Keratinocyte (primary cell): ENCODE data around the gene CD74. TPM values are rescaled to one million over a fixed set of nuclear protein-coding genes. Genes with fewer than 3 reads are reported as not detected.

Experiments
- DNase-seq: peaks from one replicate; pipeline ENCODE4 v3.0.0-alpha.2; 2011; ENCODE audit warnings: low read depth, missing footprints, low spot score
- FAIRE-seq: peaks from 2 replicates; lab custom pipeline; 2011; peaks lifted over from hg19 to GRCh38; lab: Jason Lieb, UNC
- H2AFZ ChIP-seq: 2 replicates; pipeline ENCODE4 v1.6.0; 2012; ENCODE audit warnings: low read length, control low read depth, inconsistent platforms; ENCODE audit not compliant: control insufficient read depth
- H3K27ac ChIP-seq: 2 replicates; pipeline ENCODE4 v1.5.1; 2011; ENCODE audit warnings: low read length; ENCODE audit not compliant: control insufficient read depth, insufficient read depth
- H3K27me3 ChIP-seq: 3 replicates; pipeline ENCODE4 v1.6.0; 2011; ENCODE audit warnings: low read length; ENCODE audit not compliant: control insufficient read depth, insufficient read depth; ENCODE audit errors: extremely low read depth
- H3K36me3 ChIP-seq, 2 experiments: 2 replicates in 1 of 2; 3 replicates in 1 of 2; pipeline ENCODE4 v1.5.1; 2011; ENCODE audit warnings: low read length in 2 of 2, mild to moderate bottlenecking in 1 of 2; ENCODE audit not compliant: control insufficient read depth in 2 of 2, insufficient read depth in 2 of 2; ENCODE audit errors: extremely low read depth in 1 of 2
- H3K4me1 ChIP-seq: 3 replicates; pipeline ENCODE4 v1.5.1; 2011; ENCODE audit warnings: low read length; ENCODE audit not compliant: control insufficient read depth, insufficient read depth; ENCODE audit errors: extremely low read depth
- H3K4me2 ChIP-seq: 3 replicates; pipeline ENCODE4 v1.6.0; 2011; ENCODE audit warnings: low read depth, low read length; ENCODE audit not compliant: control insufficient read depth, insufficient read depth; ENCODE audit errors: extremely low read depth
- H3K4me3 ChIP-seq, 3 experiments: fragments of 200-600 bp in 1 of 3; sonication (generic) in 1 of 3; 2 replicates in 2 of 3; 3 replicates in 1 of 3; pipeline ENCODE4 v1.5.1; 2011 to 2016; ENCODE audit warnings: low read length in 3 of 3, mild to moderate bottlenecking in 3 of 3, control low read depth in 2 of 3, inconsistent platforms in 1 of 3, low read depth in 1 of 3, mixed read lengths in 1 of 3, mixed run types in 1 of 3, moderate library complexity in 1 of 3; ENCODE audit not compliant: control insufficient read depth in 2 of 3, insufficient read depth in 2 of 3; ENCODE audit errors: extremely low read depth in 1 of 3
- H3K79me2 ChIP-seq: 2 replicates; pipeline ENCODE4 v1.6.0; 2012; ENCODE audit warnings: low read length; ENCODE audit not compliant: control insufficient read depth, insufficient read depth
- H3K9ac ChIP-seq: 3 replicates; pipeline ENCODE4 v1.6.0; 2011; ENCODE audit warnings: low read length; ENCODE audit not compliant: control insufficient read depth, insufficient read depth; ENCODE audit errors: extremely low read depth
- H3K9me1 ChIP-seq: 3 replicates; pipeline ENCODE4 v1.6.0; 2011; ENCODE audit warnings: low read length; ENCODE audit not compliant: control insufficient read depth, insufficient read depth; ENCODE audit errors: extremely low read depth
- H3K9me3 ChIP-seq: 2 replicates; pipeline ENCODE4 v1.5.1; 2012; ENCODE audit warnings: low read depth, low read length; ENCODE audit not compliant: control insufficient read depth
- H4K20me1 ChIP-seq: 3 replicates; pipeline ENCODE4 v1.6.0; 2011; ENCODE audit warnings: low read length; ENCODE audit not compliant: control insufficient read depth, insufficient read depth; ENCODE audit errors: extremely low read depth
- CTCF ChIP-seq, 3 experiments: IDR thresholded peaks in 1 of 3; conservative IDR thresholded peaks in 1 of 3; optimal IDR thresholded peaks in 1 of 3; 2 replicates in 2 of 3; 3 replicates in 1 of 3; pipeline versions ENCODE3 to v1.5.1; 2011; ENCODE audit warnings: low read length in 3 of 3, mild to moderate bottlenecking in 3 of 3, moderate library complexity in 2 of 3, control low read depth in 1 of 3, inconsistent platforms in 1 of 3; ENCODE audit not compliant: insufficient read depth in 2 of 3; ENCODE audit errors: extremely low read depth in 1 of 3
- EZH2 ChIP-seq: IDR thresholded peaks from one replicate; pipeline ENCODE4 v1.6.1; 2012; ENCODE audit warnings: inconsistent platforms, mild to moderate bottlenecking, low read length, moderate library complexity
- dilution Hi-C: fragments of 300-500 bp; cut with MboI; formaldehyde crosslinking; loops from one replicate; pipeline ENCODE4 v1.7.0; 2020; ENCODE audit warnings: low sequenced_read_pairs; ENCODE audit not compliant: extremely low pct_ligation_motif_present
- polyA plus RNA-seq, 5 experiments: library from polyadenylated mRNA; depleted of rRNA in 3 of 5; stranded (reverse) in 3 of 5; stranded (forward) in 1 of 5; unstranded in 1 of 5; fragments of >200 nt; gene quantifications; 1 replicate in 1 of 5; 2 replicates in 3 of 5; 3 replicates in 1 of 5; pipeline versions ENCODE4 v1.2.1 to v1.2.3, GENCODE V29; 2011 to 2012; ENCODE audit warnings: missing spikeins in 2 of 5, low read depth in 1 of 5, low replicate concordance in 1 of 5

The CD74 gene
- polyA plus RNA-seq, 1 donor (not counting 4 experiments of a cell fraction or from before 2014, with no cell fraction given) = 0.71 TPM

- Histone ChIP-seq H3K9me1 (no peaks in the 10 kb centered on the region), H3K27me3 (no peaks in the 10 kb centered on the region), H3K4me3 (no peak overlapping the region), H3K79me2 (no peaks in the 10 kb centered on the region), H3K4me1 (no peaks in the 10 kb centered on the region), H3K36me3 (peaks cover 37 to 63% of the 10 kb centered on the region in 2 experiments), H3K9ac (no peak overlapping the region), H4K20me1 (no peaks in the 10 kb centered on the region), H2AFZ (no peak overlapping the region), H3K9me3 (no peaks in the 10 kb centered on the region), H3K27ac (no peak overlapping the region), H3K4me2 (no peak overlapping the region)
- dilution Hi-C loops = no loop called here
- no peak for FAIRE-seq
- TF ChIP-seq CTCF (optimal IDR thresholded peaks at IDR 0.05 in 1 of 3, IDR thresholded peaks at IDR 0.05 in 1 of 3, conservative IDR thresholded peaks at IDR 0.05 in 1 of 3; ENCODE audit: extremely low read depth in 1 of 3, insufficient read depth in 2 of 3, low read length in 3 of 3) (no peak), EZH2 (no peak)
- no peak for DNase-seq
Observed at GRCh38 chr5:150397782-150398721, 14.7 kb downstream of the CD74 start.

- H3K9me3 ChIP-seq = no peaks in the 10 kb centered on the region
Observed at GRCh38 chr5:150397146-150397781, 15.4 kb downstream of the CD74 start.

More at GRCh38 chr5:150397146-150397781, 15.4 kb downstream of the CD74 start:
- no peaks in the 10 kb centered on the region for H3K9me1 ChIP-seq
- no peak overlapping the region for H3K4me2 ChIP-seq
- H3K36me3 ChIP-seq = peaks cover 42 to 70% of the 10 kb centered on the region in 2 experiments
- H3K4me1 ChIP-seq = no peaks in the 10 kb centered on the region
- DNase-seq = no peak
- no peak overlapping the region for H3K27ac ChIP-seq
- dilution Hi-C loops = no loop called here
- H3K4me3 ChIP-seq = no peak overlapping the region
- no peaks in the 10 kb centered on the region for H3K27me3 ChIP-seq
- no peak overlapping the region for H3K9ac ChIP-seq
- TF ChIP-seq CTCF (optimal IDR thresholded peaks at IDR 0.05 in 1 of 3, IDR thresholded peaks at IDR 0.05 in 1 of 3, conservative IDR thresholded peaks at IDR 0.05 in 1 of 3; ENCODE audit: extremely low read depth in 1 of 3, insufficient read depth in 2 of 3, low read length in 3 of 3) = no peak
- TF ChIP-seq EZH2 = no peak
- no peak for FAIRE-seq
- H3K79me2 ChIP-seq = no peaks in the 10 kb centered on the region
- no peak overlapping the region for H2AFZ ChIP-seq
- H4K20me1 ChIP-seq = no peaks in the 10 kb centered on the region
